ENCODE data around the gene CTNNBL1.

- no peak for TF ChIP-seq CTCF (IDR thresholded peaks at IDR 0.05; ENCODE audit: insufficient read depth, low read length)
- no peak for TF ChIP-seq POLR2AphosphoS5 (IDR thresholded peaks at IDR 0.05; ENCODE audit: low read depth)
- TF ChIP-seq GABPA (IDR thresholded peaks at IDR 0.05; ENCODE audit: low read depth) = no peak
Measured at GRCh38 chr20:37873884-37874283, 180.1 kb downstream of the CTNNBL1 start.
